Activated T-cell treated with anti-CD3 and anti-CD28 coated beads for 4 hours (primary cell): ENCODE measurements around the gene ABCA10.
"Not testable (repeated sequence)": the region's sequence is repeated elsewhere in the genome, so short reads cannot be mapped to it uniquely, and the experiment has no call there.

Experiments
- DNase-seq: peaks from one replicate; pipeline ENCODE4 v3.0.0-alpha.2; 2020

ABCA10 gene

GRCh38 chr17:69228576-69228975, at the start of gene ABCA10:
Gene ABCA10, minus strand, starts transcription at chr17:69228824. Its CDS starts 3,466 bp downstream, at chr17:69225358.
- DNase-seq = no peak

- not testable (repeated sequence) for DNase-seq
These were observed 47.7 kb upstream of the ABCA10 start for GRCh38 chr17:69276279-69276678.

- DNase-seq = no peak
These were observed 47.1 kb upstream of the ABCA10 start for GRCh38 chr17:69275751-69276150.

GRCh38 chr17:69271023-69271422, 42.4 kb upstream of the ABCA10 start:
- DNase-seq = no peak

GRCh38 chr17:69269131-69269998, 40.7 kb upstream of the ABCA10 start:
- no peak for DNase-seq

GRCh38 chr17:69268543-69269014, 40.0 kb upstream of the ABCA10 start:
- no peak for DNase-seq

- no peak for DNase-seq
These were observed 38.6 kb upstream of the ABCA10 start for GRCh38 chr17:69267219-69267618.

- no peak for DNase-seq
These were observed 37.2 kb upstream of the ABCA10 start for GRCh38 chr17:69265873-69266272.

- DNase-seq = no peak
These were observed 25.6 kb upstream of the ABCA10 start for GRCh38 chr17:69254187-69254586.

- DNase-seq = no peak
These were observed 22.0 kb upstream of the ABCA10 start for GRCh38 chr17:69250641-69251040.

GRCh38 chr17:69246726-69247375, 18.2 kb upstream of the ABCA10 start:
- DNase-seq = no peak

- DNase-seq = no peak
These were observed 17.6 kb upstream of the ABCA10 start for GRCh38 chr17:69246202-69246601.

GRCh38 chr17:69245617-69246016, 17.0 kb upstream of the ABCA10 start:
- no peak for DNase-seq

- DNase-seq = no peak
These were observed 11.3 kb upstream of the ABCA10 start for GRCh38 chr17:69239611-69240600.

GRCh38 chr17:69236946-69237345, 8.3 kb upstream of the ABCA10 start:
- no peak for DNase-seq

GRCh38 chr17:69236464-69236863, 7.8 kb upstream of the ABCA10 start:
- DNase-seq = no peak

- DNase-seq = peak; percentile 39
These were observed 6.9 kb upstream of the ABCA10 start for GRCh38 chr17:69235338-69236058.

GRCh38 chr17:69232650-69233049, 4.0 kb upstream of the ABCA10 start:
- no peak for DNase-seq

GRCh38 chr17:69231521-69231920, 2.9 kb upstream of the ABCA10 start:
- no peak for DNase-seq

- DNase-seq = no peak
These were observed 2.3 kb upstream of the ABCA10 start for GRCh38 chr17:69230939-69231338.

GRCh38 chr17:69228018-69228417, 606 bp downstream of the ABCA10 start:
- DNase-seq = no peak

GRCh38 chr17:69227541-69227940, 1.1 kb downstream of the ABCA10 start:
- DNase-seq = no peak
